C4-2B (cell line): ENCODE results near the gene HNF4A.

Source experiments
- H3K27ac ChIP-seq: fragments of 450-650 bp; 2 replicates; pipeline ENCODE4 v1.5.1; 2017
- ZFX ChIP-seq: fragments of 450-650 bp; IDR thresholded peaks from 2 replicates; pipeline ENCODE4 v1.6.1; 2017
- TF ChIP-seq, protein P1 (sequence below): fragments of 450-650 bp; conservative IDR thresholded peaks from 2 replicates; pipeline ENCODE4 v1.5.1; 2017; ENCODE audit warnings: mild to moderate bottlenecking

HNF4A gene

DNA sequence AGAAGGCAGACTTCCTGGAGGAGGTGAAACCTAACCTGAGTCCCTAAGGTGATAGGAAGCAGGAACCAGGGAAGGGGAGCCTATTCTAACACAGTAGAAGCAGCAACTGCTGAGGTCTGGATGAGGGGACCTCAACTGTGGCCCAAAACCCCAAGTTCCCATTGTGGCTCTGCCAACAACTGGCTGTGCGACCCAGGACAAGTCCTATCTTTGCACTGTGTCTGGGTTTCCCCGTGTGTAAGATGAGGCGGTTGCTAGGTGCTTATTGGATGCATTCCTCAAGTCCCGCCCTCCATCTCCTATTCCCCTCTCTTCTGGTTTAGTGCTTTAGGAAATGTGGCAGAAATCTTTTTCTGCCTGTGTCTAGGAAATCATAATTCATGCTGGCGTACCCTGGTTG, 68.0 kb downstream of the HNF4A start:
- TF ChIP-seq, protein P1, sequence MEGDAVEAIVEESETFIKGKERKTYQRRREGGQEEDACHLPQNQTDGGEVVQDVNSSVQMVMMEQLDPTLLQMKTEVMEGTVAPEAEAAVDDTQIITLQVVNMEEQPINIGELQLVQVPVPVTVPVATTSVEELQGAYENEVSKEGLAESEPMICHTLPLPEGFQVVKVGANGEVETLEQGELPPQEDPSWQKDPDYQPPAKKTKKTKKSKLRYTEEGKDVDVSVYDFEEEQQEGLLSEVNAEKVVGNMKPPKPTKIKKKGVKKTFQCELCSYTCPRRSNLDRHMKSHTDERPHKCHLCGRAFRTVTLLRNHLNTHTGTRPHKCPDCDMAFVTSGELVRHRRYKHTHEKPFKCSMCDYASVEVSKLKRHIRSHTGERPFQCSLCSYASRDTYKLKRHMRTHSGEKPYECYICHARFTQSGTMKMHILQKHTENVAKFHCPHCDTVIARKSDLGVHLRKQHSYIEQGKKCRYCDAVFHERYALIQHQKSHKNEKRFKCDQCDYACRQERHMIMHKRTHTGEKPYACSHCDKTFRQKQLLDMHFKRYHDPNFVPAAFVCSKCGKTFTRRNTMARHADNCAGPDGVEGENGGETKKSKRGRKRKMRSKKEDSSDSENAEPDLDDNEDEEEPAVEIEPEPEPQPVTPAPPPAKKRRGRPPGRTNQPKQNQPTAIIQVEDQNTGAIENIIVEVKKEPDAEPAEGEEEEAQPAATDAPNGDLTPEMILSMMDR, result no peak
- TF ChIP-seq ZFX, result no peak
- H3K27ac ChIP-seq, result no peak overlapping the region

DNA sequence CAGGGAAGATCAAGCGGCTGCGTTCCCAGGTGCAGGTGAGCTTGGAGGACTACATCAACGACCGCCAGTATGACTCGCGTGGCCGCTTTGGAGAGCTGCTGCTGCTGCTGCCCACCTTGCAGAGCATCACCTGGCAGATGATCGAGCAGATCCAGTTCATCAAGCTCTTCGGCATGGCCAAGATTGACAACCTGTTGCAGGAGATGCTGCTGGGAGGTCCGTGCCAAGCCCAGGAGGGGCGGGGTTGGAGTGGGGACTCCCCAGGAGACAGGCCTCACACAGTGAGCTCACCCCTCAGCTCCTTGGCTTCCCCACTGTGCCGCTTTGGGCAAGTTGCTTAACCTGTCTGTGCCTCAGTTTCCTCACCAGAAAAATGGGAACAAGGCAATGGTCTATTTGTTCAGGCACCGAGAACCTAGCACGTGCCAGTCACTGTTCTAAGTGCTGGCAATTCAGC, 68.6 kb downstream of the HNF4A start:
- no peak overlapping the region for H3K27ac ChIP-seq

DNA sequence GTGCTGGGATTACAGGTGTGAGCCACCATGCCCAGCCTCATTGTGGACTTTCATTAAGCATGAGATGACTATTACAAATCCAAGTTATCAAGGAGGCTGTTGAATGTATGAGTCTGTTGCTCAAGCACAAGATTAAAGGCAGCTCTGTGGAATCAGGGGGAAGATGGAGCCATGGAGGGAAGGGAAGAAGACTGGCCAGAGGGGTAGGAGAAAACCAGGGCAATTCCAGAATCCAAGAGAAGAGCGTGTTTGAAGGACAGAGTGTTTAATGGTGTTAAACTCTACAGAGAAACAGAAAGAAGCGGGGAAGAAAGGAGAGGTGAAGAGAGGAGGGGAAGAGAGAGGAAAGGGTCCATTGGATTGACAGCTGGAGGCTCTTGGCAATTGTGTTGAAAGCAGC, 70.4 kb downstream of the HNF4A start:
- no peak overlapping the region for H3K27ac ChIP-seq
- TF ChIP-seq, protein P1, result no peak
- no peak for TF ChIP-seq ZFX

More for the DNA sequence above, 68.6 kb downstream of the HNF4A start:
- TF ChIP-seq, protein P1, result no peak
- no peak for TF ChIP-seq ZFX

DNA sequence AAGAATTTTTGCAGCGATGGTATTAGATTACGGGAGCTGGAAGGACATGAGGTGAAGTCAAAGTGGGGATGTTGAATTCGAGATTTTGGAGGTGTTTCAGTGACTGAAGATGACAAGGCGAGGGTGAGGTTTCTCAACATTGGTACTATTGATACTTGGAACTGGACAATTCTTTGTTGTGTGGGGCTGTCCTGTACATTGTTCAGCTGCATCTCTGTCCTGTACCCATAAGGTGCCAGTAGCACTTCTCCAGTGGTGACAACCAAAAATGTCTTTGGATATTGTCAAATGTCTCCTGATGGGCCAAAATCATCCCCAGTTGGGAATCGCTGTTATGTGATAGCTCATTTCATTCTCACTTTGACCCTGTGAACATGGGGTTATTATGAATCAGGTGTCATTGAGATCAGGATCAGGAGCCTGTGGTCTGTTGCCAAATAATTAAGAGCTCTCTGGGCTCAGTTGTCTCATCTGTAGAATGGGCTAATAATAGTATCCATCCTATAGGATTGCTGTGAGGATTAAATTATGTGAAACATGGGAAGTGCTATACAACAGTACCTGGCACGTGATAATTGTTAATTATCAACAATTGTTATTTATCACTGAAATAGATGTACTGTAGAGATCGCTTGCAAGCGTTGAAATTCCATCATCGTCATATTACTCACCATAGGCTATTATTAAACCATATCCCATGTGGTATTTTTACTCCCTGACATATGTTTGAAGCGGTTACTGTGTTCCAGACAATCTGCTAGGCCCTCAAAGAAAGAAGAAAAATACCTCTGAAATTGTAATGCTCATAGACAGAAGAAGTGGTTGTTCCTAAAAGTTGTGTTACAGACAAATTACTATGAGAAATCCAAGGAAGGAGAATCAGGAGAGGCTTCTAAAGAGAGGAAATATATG, 71.6 kb downstream of the HNF4A start:
- H3K27ac ChIP-seq, result no peak overlapping the region
- TF ChIP-seq, protein P1, result no peak
- no peak for TF ChIP-seq ZFX

DNA sequence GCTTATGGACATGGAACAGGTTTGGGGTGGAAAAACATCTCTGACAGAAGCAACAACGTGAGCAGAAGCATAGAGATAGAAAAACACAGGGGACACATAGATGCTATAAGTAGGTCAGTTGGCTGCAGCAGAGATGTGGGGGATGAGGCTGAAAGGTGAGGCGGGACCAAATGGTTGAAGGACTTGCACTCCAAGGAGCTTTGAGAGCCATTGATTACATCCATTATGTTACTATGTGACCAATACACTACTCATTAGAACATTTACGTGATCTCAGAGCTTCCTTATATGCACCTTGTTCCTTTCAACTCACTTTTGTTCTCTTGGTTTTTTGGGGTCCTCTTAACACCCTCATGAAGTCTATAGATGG, 72.3 kb downstream of the HNF4A start:
- no peak overlapping the region for H3K27ac ChIP-seq

DNA sequence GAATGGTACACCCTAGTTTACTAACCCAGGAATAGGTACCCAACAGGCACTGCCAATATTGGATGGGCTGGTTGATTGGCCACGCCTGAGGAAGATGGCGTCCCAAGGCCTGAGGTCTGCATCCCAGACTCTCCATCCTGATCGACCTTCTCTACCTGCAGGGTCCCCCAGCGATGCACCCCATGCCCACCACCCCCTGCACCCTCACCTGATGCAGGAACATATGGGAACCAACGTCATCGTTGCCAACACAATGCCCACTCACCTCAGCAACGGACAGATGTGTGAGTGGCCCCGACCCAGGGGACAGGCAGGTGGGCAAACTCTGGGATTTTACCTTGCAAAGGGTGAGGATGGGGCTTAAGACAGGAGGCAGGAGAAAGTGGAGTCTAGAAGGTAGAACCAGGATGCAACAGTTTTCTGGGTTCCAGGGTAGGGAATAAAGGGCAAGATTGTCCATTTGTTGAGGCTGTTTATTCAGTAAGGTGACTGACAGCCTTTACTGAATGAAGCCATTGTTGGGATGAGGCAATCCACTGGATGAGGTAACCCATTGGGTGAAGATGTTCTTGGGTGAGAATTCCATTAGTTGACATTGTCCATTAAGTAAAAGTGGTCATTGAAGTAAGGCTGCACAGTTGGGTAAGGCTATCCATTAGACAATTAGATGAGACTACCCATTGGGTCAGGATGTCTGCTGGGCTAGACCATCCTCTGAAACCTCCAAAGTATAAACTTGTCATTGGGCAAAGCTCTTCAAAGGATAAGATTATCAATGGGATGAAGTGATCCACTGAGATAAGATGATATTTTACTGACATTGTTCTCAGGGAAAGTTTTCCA, 72.9 kb downstream of the HNF4A start:
- no peak overlapping the region for H3K27ac ChIP-seq
- TF ChIP-seq ZFX, result no peak
- TF ChIP-seq, protein P1, result no peak

More for the DNA sequence above, 72.3 kb downstream of the HNF4A start:
- TF ChIP-seq ZFX, result no peak
- TF ChIP-seq, protein P1, result no peak

DNA sequence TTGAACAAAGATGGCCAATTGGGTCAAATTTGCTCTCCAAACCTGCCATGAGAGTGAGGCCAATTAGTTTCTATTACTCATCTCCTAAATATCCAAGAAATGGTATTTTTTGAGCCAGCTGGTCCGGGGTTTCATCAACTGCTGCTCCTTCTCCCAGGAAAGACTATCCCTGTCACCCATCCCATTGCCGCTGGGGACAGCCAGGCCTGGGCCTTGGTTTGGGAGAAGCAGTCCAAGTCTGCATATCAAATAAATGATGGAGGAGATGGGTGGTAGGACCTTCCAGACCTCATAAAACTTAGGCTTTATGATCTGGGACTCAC, 73.5 kb downstream of the HNF4A start:
- H3K27ac ChIP-seq, result no peak overlapping the region

More for the DNA sequence above, 73.5 kb downstream of the HNF4A start:
- TF ChIP-seq ZFX, result no peak
- TF ChIP-seq, protein P1, result no peak
